H1 (cell line): Measurements from ENCODE around the gene ACCS.

Experiments
- CTCF ChIP-seq, 3 experiments: IDR thresholded peaks; 1 replicate in 2 of 3; 2 replicates in 1 of 3; pipeline versions ENCODE4 v1.5.1 to v1.6.1; 2011; ENCODE audit warnings: low read length in 3 of 3, mild to moderate bottlenecking in 3 of 3, inconsistent platforms in 2 of 3, low read depth in 1 of 3, moderate library complexity in 1 of 3; ENCODE audit not compliant: insufficient read depth in 1 of 3; ENCODE audit errors: control extremely low read depth in 1 of 3
- EGR1 ChIP-seq: IDR thresholded peaks from 2 replicates; pipeline ENCODE4 v1.6.1; 2011; ENCODE audit warnings: low read depth, low read length, borderline replicate concordance
- MAX ChIP-seq: IDR thresholded peaks from 2 replicates; pipeline ENCODE4 v1.6.1; 2012; ENCODE audit warnings: inconsistent platforms
- NANOG ChIP-seq: IDR thresholded peaks from 2 replicates; pipeline ENCODE4 v1.6.1; 2011; ENCODE audit warnings: low read length, low read depth, mild to moderate bottlenecking, inconsistent platforms; ENCODE audit not compliant: insufficient read depth, poor library complexity, severe bottlenecking
- SP1 ChIP-seq: IDR thresholded peaks from 2 replicates; pipeline ENCODE4 v1.6.1; 2011; ENCODE audit warnings: low read depth, low read length
- TCF12 ChIP-seq: IDR thresholded peaks from 2 replicates; pipeline ENCODE4 v1.6.1; 2011; ENCODE audit warnings: low read depth, mild to moderate bottlenecking, low read length
- ZNF274 ChIP-seq: IDR thresholded peaks from 2 replicates; pipeline ENCODE4 v1.7.0; 2012; ENCODE audit warnings: low read length, borderline replicate concordance; ENCODE audit errors: extremely low read depth

GRCh38 chr11:44088871-44089270, 22.8 kb downstream of the ACCS start:
- no peak for TF ChIP-seq SP1
- no peak for TF ChIP-seq TCF12
- TF ChIP-seq NANOG: no peak
- TF ChIP-seq ZNF274: no peak
- TF ChIP-seq CTCF (IDR thresholded peaks at IDR 0.05; ENCODE audit: control extremely low read depth in 1 of 3, insufficient read depth in 1 of 3, low read depth in 1 of 3, low read length in 3 of 3): no peak
- no peak for TF ChIP-seq EGR1
- TF ChIP-seq MAX: no peak
